Measurements from ENCODE around the gene STARD4. TPM values are rescaled to one million over a fixed set of nuclear protein-coding genes. Genes with fewer than 3 reads are reported as not detected.

Gene STARD4
- total and polyA plus RNA-seq, 2 experiments from 2014 or later = 39.9 to 126 TPM

DNA sequence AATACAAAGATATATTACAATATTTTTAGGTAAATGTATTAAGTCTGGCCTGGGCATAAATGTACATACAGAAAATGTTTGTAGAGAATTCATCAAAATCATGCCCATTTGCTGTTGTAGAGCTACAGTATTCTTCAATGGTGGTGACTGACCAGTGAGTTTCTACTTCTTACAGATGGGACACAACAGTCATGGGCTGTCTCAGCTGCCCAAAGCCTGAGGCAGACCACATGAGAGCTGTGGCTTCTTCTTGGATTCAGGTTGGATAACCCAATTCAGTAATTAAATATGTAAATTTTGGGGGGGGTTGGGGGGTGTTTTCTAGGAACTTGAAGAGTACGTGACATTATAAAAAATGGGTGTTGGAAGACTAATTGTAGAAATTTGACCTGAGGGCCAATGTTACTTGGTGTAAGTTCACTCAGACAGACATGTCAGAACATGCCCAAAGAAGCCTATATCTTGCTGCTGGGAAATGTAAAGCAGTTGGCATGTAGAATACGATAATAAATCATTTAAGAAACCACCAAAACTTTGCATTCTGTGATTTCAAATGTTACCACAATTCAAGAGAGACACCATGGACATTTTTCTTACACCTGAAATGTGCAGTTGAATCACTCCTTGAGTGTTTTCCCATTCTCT is 17.9 kb downstream of the STARD4 start:
- DNase-seq (ENCODE audit: low spot score) = no peak
- H3K9me2 ChIP-seq (replicated peaks; ENCODE audit: insufficient read depth) = no peaks in the 10 kb centered on the region
- H3K4me1 ChIP-seq (ENCODE audit: insufficient read depth) = no peaks in the 10 kb centered on the region
- WGBS (ENCODE audit: low lambda C conversion rate, missing lambda C conversion rate) = 94% methylated on average over 2 of the region's 2 CpGs
- H4K20me1 ChIP-seq (ENCODE audit: insufficient read depth, poor library complexity, severe bottlenecking) = no peaks in the 10 kb centered on the region
- H3K27me3 ChIP-seq = no peaks in the 10 kb centered on the region
- H3K36me3 ChIP-seq (replicated peaks; ENCODE audit: insufficient read depth, low read depth) = no peaks in the 10 kb centered on the region
- H3K27ac ChIP-seq = no peak overlapping the region
- no peak overlapping the region for H3K4me3 ChIP-seq
- TF ChIP-seq EZH2 (IDR thresholded peaks at IDR 0.05; ENCODE audit: borderline replicate concordance) (no peak), EZH2phosphoT487 (IDR thresholded peaks at IDR 0.05; ENCODE audit: low read depth, severe bottlenecking, unreplicated experiment) (no peak)
- TF ChIP-seq, protein P1, sequence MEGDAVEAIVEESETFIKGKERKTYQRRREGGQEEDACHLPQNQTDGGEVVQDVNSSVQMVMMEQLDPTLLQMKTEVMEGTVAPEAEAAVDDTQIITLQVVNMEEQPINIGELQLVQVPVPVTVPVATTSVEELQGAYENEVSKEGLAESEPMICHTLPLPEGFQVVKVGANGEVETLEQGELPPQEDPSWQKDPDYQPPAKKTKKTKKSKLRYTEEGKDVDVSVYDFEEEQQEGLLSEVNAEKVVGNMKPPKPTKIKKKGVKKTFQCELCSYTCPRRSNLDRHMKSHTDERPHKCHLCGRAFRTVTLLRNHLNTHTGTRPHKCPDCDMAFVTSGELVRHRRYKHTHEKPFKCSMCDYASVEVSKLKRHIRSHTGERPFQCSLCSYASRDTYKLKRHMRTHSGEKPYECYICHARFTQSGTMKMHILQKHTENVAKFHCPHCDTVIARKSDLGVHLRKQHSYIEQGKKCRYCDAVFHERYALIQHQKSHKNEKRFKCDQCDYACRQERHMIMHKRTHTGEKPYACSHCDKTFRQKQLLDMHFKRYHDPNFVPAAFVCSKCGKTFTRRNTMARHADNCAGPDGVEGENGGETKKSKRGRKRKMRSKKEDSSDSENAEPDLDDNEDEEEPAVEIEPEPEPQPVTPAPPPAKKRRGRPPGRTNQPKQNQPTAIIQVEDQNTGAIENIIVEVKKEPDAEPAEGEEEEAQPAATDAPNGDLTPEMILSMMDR (IDR thresholded peaks at IDR 0.05; ENCODE audit: poor library complexity) = no peak
- H2AFZ ChIP-seq = no peak overlapping the region
- no peaks in the 10 kb centered on the region for H3K79me2 ChIP-seq
- H3K4me2 ChIP-seq = no peak overlapping the region
- H3K9me3 ChIP-seq (ENCODE audit: low read depth) = no peaks in the 10 kb centered on the region

DNA sequence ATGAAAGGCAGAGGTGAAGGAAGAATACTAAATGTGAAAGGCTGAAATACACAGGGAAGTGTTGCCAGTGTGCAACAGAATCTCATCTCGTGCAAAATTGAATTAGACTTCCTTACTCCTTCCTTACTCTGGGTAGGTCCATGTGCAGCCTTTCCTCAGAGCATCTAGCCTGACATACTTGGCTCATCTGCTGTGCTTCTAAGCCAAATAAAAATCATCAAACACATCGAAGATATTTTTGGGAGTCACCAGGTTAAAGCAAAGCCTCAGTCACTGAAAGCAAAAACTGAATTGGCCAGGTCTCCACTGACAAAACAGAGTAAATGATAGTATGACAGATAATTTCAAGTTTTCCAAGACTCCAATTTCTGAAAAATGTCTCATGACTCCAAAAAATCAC is 19.3 kb downstream of the STARD4 start:
- Histone ChIP-seq H3K27me3 (no peaks in the 10 kb centered on the region), H3K27ac (no peak overlapping the region), H3K79me2 (no peaks in the 10 kb centered on the region), H3K9me3 (ENCODE audit: low read depth) (no peaks in the 10 kb centered on the region), H2AFZ (no peak overlapping the region), H3K36me3 (replicated peaks; ENCODE audit: insufficient read depth, low read depth) (no peaks in the 10 kb centered on the region), H4K20me1 (ENCODE audit: insufficient read depth, poor library complexity, severe bottlenecking) (no peaks in the 10 kb centered on the region), H3K4me1 (ENCODE audit: insufficient read depth) (no peaks in the 10 kb centered on the region), H3K9me2 (replicated peaks; ENCODE audit: insufficient read depth) (no peaks in the 10 kb centered on the region), H3K4me2 (no peak overlapping the region), H3K4me3 (no peak overlapping the region)
- TF ChIP-seq, protein P1 (IDR thresholded peaks at IDR 0.05; ENCODE audit: poor library complexity) = no peak
- TF ChIP-seq EZH2 (IDR thresholded peaks at IDR 0.05; ENCODE audit: borderline replicate concordance) = no peak
- no peak for TF ChIP-seq EZH2phosphoT487 (IDR thresholded peaks at IDR 0.05; ENCODE audit: low read depth, severe bottlenecking, unreplicated experiment)
- no peak for DNase-seq (ENCODE audit: low spot score)
- WGBS (ENCODE audit: low lambda C conversion rate, missing lambda C conversion rate) = 90% methylated on average over 2 of the region's 2 CpGs

- no peak overlapping the region for H3K27ac ChIP-seq
- no peak overlapping the region for H2AFZ ChIP-seq
- H3K36me3 ChIP-seq (replicated peaks; ENCODE audit: insufficient read depth, low read depth) = no peaks in the 10 kb centered on the region
- H3K4me2 ChIP-seq = no peak overlapping the region
- TF ChIP-seq EZH2phosphoT487 (IDR thresholded peaks at IDR 0.05; ENCODE audit: low read depth, severe bottlenecking, unreplicated experiment) = no peak
- TF ChIP-seq, protein P1 (IDR thresholded peaks at IDR 0.05; ENCODE audit: poor library complexity) = no peak
- TF ChIP-seq EZH2 (IDR thresholded peaks at IDR 0.05; ENCODE audit: borderline replicate concordance) = no peak
- H3K9me2 ChIP-seq (replicated peaks; ENCODE audit: insufficient read depth) = no peaks in the 10 kb centered on the region
- DNase-seq (ENCODE audit: low spot score) = no peak
- H3K79me2 ChIP-seq = no peaks in the 10 kb centered on the region
- H3K27me3 ChIP-seq = no peaks in the 10 kb centered on the region
- no peaks in the 10 kb centered on the region for H3K4me1 ChIP-seq (ENCODE audit: insufficient read depth)
- H3K4me3 ChIP-seq = no peak overlapping the region
- no peaks in the 10 kb centered on the region for H3K9me3 ChIP-seq (ENCODE audit: low read depth)
- H4K20me1 ChIP-seq (ENCODE audit: insufficient read depth, poor library complexity, severe bottlenecking) = no peaks in the 10 kb centered on the region
Observed at GRCh38 chr5:111488353-111488752, 24.0 kb downstream of the STARD4 start.

DNA sequence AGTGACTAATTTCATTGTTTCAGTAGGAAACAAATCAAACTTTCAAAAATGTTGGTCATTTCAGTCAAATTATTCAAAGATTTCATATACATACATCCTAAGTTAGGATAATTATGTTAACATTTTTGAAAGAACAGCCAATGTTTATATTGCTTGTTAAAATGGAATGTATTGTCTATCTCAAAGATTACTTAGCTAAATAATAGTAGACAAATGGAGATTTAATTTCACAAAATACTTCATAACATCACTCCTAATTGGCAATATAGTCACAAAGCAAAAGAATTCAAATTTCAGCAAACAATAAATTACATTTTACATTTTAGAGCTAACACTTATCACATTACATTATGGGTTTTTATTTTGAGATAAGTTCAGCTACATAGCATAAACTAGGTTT is 25.4 kb downstream of the STARD4 start:
- Histone ChIP-seq H3K9me2 (replicated peaks; ENCODE audit: insufficient read depth) (no peaks in the 10 kb centered on the region), H3K27ac (no peak overlapping the region), H3K79me2 (no peaks in the 10 kb centered on the region), H4K20me1 (ENCODE audit: insufficient read depth, poor library complexity, severe bottlenecking) (no peaks in the 10 kb centered on the region), H3K36me3 (replicated peaks; ENCODE audit: insufficient read depth, low read depth) (no peaks in the 10 kb centered on the region), H3K9me3 (ENCODE audit: low read depth) (no peaks in the 10 kb centered on the region), H3K27me3 (no peaks in the 10 kb centered on the region), H3K4me2 (no peak overlapping the region), H2AFZ (no peak overlapping the region), H3K4me3 (no peak overlapping the region), H3K4me1 (ENCODE audit: insufficient read depth) (no peaks in the 10 kb centered on the region)
- TF ChIP-seq EZH2phosphoT487 (IDR thresholded peaks at IDR 0.05; ENCODE audit: low read depth, severe bottlenecking, unreplicated experiment) (no peak), EZH2 (IDR thresholded peaks at IDR 0.05; ENCODE audit: borderline replicate concordance) (no peak)
- TF ChIP-seq, protein P1 (IDR thresholded peaks at IDR 0.05; ENCODE audit: poor library complexity) = no peak
- no peak for DNase-seq (ENCODE audit: low spot score)

Data from hepatocyte (in vitro differentiated cells).